Suprapubic skin (tissue), 4 donors: ENCODE results near the gene MED12L. TPM values are rescaled to one million over a fixed set of nuclear protein-coding genes. Genes with fewer than 3 reads are reported as not detected.

Experiments used
- DNase-seq, 2 donors: peaks; one replicate each; pipeline ENCODE4 v3.0.0-alpha.2; 2019; ENCODE audit warnings: low spot score in 2 of 2
- H3K27ac ChIP-seq: fragments of 200-600 bp; sonication (generic); one replicate; pipeline ENCODE4 v1.5.1; 2019
- H3K27me3 ChIP-seq: fragments of 200-600 bp; sonication (generic); one replicate; pipeline ENCODE4 v1.5.1; 2019
- H3K36me3 ChIP-seq: fragments of 200-600 bp; sonication (generic); one replicate; pipeline ENCODE4 v1.5.1; 2019
- H3K4me1 ChIP-seq: fragments of 200-600 bp; sonication (generic); one replicate; pipeline ENCODE4 v1.5.1; 2019
- H3K4me3 ChIP-seq: fragments of 200-600 bp; sonication (generic); one replicate; pipeline ENCODE4 v1.5.1; 2019; ENCODE audit warnings: mild to moderate bottlenecking
- H3K9me3 ChIP-seq: fragments of 200-600 bp; sonication (generic); one replicate; pipeline ENCODE4 v1.5.1; 2019
- CTCF ChIP-seq, 2 donors: fragments of 200-600 bp in 1 of 2; fragments of 450-650 bp in 1 of 2; sonication (generic) in 1 of 2; IDR thresholded peaks; one replicate each; pipeline ENCODE4 v1.5.1; 2016 to 2019; ENCODE audit warnings: antibody characterized with exemption in 2 of 2, mild to moderate bottlenecking in 1 of 2, moderate library complexity in 1 of 2
- EP300 ChIP-seq: sonication (generic); formaldehyde crosslinking; IDR thresholded peaks from one replicate; pipeline ENCODE4 v1.6.1; 2017; ENCODE audit warnings: antibody characterized with exemption
- POLR2A ChIP-seq, 2 donors: fragments of 450-650 bp; IDR thresholded peaks; one replicate each; pipeline ENCODE4 v1.6.1; 2017; ENCODE audit warnings: antibody characterized with exemption in 2 of 2, mild to moderate bottlenecking in 2 of 2, moderate library complexity in 2 of 2
- POLR2AphosphoS5 ChIP-seq, 3 donors: sonication (generic); formaldehyde crosslinking; IDR thresholded peaks; one replicate each; pipeline ENCODE4 v1.6.1; 2017; ENCODE audit warnings: antibody characterized with exemption in 3 of 3
- WGBS: methylation state at CpG from one replicate; pipeline ENCODE4 v1.1.5; 2018; 5-methylcytosine and 5-hydroxymethylcytosine counted together
- total RNA-seq, 4 donors: library from RNA; depleted of rRNA; stranded (reverse); fragments of >200 nt; gene quantifications; one replicate each; pipeline ENCODE4 v1.1.0, GENCODE V29; 2016

MED12L gene
- total RNA-seq, 4 donors from 2014 or later, result 0.08 to 0.80 (median 0.22) TPM

GRCh38 chr3:151091685-151092345 is 6.4 kb downstream of the MED12L start:
- no peak overlapping the region for H3K27ac ChIP-seq
- peaks cover 5% of the 10 kb centered on the region for H3K4me1 ChIP-seq
- DNase-seq, result no peak
- H3K9me3 ChIP-seq, result no peaks in the 10 kb centered on the region
- no peak overlapping the region for H3K4me3 ChIP-seq
- peaks cover 17% of the 10 kb centered on the region for H3K27me3 ChIP-seq
- TF ChIP-seq CTCF (IDR thresholded peaks at IDR 0.05) (no peak), POLR2A (IDR thresholded peaks at IDR 0.05) (no peak), EP300 (no peak), POLR2AphosphoS5 (IDR thresholded peaks at IDR 0.05) (no peak)
- 70% methylated on average over 3 of the region's 3 CpGs for WGBS
- H3K36me3 ChIP-seq, result no peaks in the 10 kb centered on the region

GRCh38 chr3:151093148-151093547 is 7.7 kb downstream of the MED12L start:
- peaks cover 12% of the 10 kb centered on the region for H3K27me3 ChIP-seq
- H3K36me3 ChIP-seq, result no peaks in the 10 kb centered on the region
- H3K4me3 ChIP-seq, result no peak overlapping the region
- no peaks in the 10 kb centered on the region for H3K9me3 ChIP-seq
- no peak overlapping the region for H3K27ac ChIP-seq
- WGBS, result 95% methylated on average over 2 of the region's 2 CpGs
- TF ChIP-seq POLR2A (IDR thresholded peaks at IDR 0.05) (no peak), EP300 (no peak), CTCF (IDR thresholded peaks at IDR 0.05) (no peak), POLR2AphosphoS5 (IDR thresholded peaks at IDR 0.05) (no peak)
- no peak for DNase-seq
- H3K4me1 ChIP-seq, result no peaks in the 10 kb centered on the region

GRCh38 chr3:151093905-151094304 is 8.4 kb downstream of the MED12L start:
- Histone ChIP-seq H3K27ac (no peak overlapping the region), H3K4me1 (no peaks in the 10 kb centered on the region), H3K9me3 (no peaks in the 10 kb centered on the region), H3K27me3 (peaks cover 12% of the 10 kb centered on the region), H3K36me3 (no peaks in the 10 kb centered on the region), H3K4me3 (no peak overlapping the region)
- 68% methylated on average over 4 of the region's 4 CpGs for WGBS
- no peak for TF ChIP-seq CTCF (IDR thresholded peaks at IDR 0.05)
- no peak for TF ChIP-seq POLR2AphosphoS5 (IDR thresholded peaks at IDR 0.05)
- no peak for TF ChIP-seq EP300
- no peak for TF ChIP-seq POLR2A (IDR thresholded peaks at IDR 0.05)
- no peak for DNase-seq

- no peaks in the 10 kb centered on the region for H3K36me3 ChIP-seq
- DNase-seq, result no peak
- H3K4me3 ChIP-seq, result no peak overlapping the region
- no peaks in the 10 kb centered on the region for H3K9me3 ChIP-seq
- H3K27ac ChIP-seq, result no peak overlapping the region
- peaks cover 24% of the 10 kb centered on the region for H3K27me3 ChIP-seq
- WGBS, result 64% methylated on average over 2 of the region's 2 CpGs
- TF ChIP-seq CTCF (IDR thresholded peaks at IDR 0.05) (no peak), EP300 (no peak), POLR2A (IDR thresholded peaks at IDR 0.05) (no peak), POLR2AphosphoS5 (IDR thresholded peaks at IDR 0.05) (no peak)
- no peaks in the 10 kb centered on the region for H3K4me1 ChIP-seq
Observed at GRCh38 chr3:151096716-151097115, 11.3 kb downstream of the MED12L start.

GRCh38 chr3:151100076-151100475 is 14.6 kb downstream of the MED12L start:
- no peak for DNase-seq
- Histone ChIP-seq H3K27ac (no peak overlapping the region), H3K4me3 (no peak overlapping the region), H3K4me1 (no peaks in the 10 kb centered on the region), H3K9me3 (no peaks in the 10 kb centered on the region), H3K36me3 (no peaks in the 10 kb centered on the region), H3K27me3 (peaks cover 17% of the 10 kb centered on the region)
- WGBS, result 72% methylated on average over 1 of the region's 1 CpG
- TF ChIP-seq CTCF (IDR thresholded peaks at IDR 0.05) (no peak), POLR2AphosphoS5 (IDR thresholded peaks at IDR 0.05) (no peak), EP300 (no peak), POLR2A (IDR thresholded peaks at IDR 0.05) (no peak)
